Neural crest cell (in vitro differentiated cells): ENCODE results near the gene FAM81A. TPM values are rescaled to one million over a fixed set of nuclear protein-coding genes. Genes with fewer than 3 reads are reported as not detected.
"Not testable (repeated sequence)": the region's sequence is repeated elsewhere in the genome, so short reads cannot be mapped to it uniquely, and the experiment has no call there.

Experiments used
- DNase-seq: peaks from one replicate; pipeline ENCODE4 v3.0.0; 2021; ENCODE audit warnings: low read depth, mixed read lengths, low spot score
- H3K27ac Mint-ChIP-seq: one replicate; pipeline ENCODE4 v1.8.0; 2021; ENCODE audit warnings: mild to moderate bottlenecking, mixed read lengths; ENCODE audit not compliant: unreplicated experiment
- H3K27me3 Mint-ChIP-seq: 2 replicates; pipeline ENCODE4 v1.8.0; 2021; ENCODE audit warnings: low read depth, mild to moderate bottlenecking, mixed read lengths
- H3K36me3 Mint-ChIP-seq: 2 replicates; pipeline ENCODE4 v1.8.0; 2021; ENCODE audit warnings: low read depth, mild to moderate bottlenecking, mixed read lengths
- H3K4me1 Mint-ChIP-seq: 2 replicates; pipeline ENCODE4 v1.8.0; 2021; ENCODE audit warnings: mixed read lengths
- H3K4me3 Mint-ChIP-seq: one replicate; pipeline ENCODE4 v1.8.0; 2021; ENCODE audit warnings: mild to moderate bottlenecking, mixed read lengths
- H3K9me3 Mint-ChIP-seq: 2 replicates; pipeline ENCODE4 v1.8.0; 2021; ENCODE audit warnings: mixed read lengths
- CTCF ChIP-seq: fragments of 200-600 bp; sonication (generic); conservative IDR thresholded peaks from 2 replicates; pipeline ENCODE4 v1.5.0; 2021; ENCODE audit warnings: antibody characterized with exemption, mild to moderate bottlenecking
- total RNA-seq: library from RNA; stranded (reverse); gene quantifications from 2 replicates; pipeline ENCODE4 v1.2.1, GENCODE V29; 2021

Gene FAM81A
- total RNA-seq, 1 donor from 2014 or later, result 4.2 TPM

- Mint-ChIP-seq H3K27me3 (peaks cover 44% of the 10 kb centered on the region), H3K4me3 (no peak overlapping the region), H3K27ac (no peak overlapping the region), H3K9me3 (no peaks in the 10 kb centered on the region), H3K4me1 (no peaks in the 10 kb centered on the region), H3K36me3 (no peaks in the 10 kb centered on the region)
- TF ChIP-seq CTCF, result no peak
- no peak for DNase-seq
These were observed 13.4 kb upstream of the FAM81A start for GRCh38 chr15:59424616-59425015.

- not testable (repeated sequence) for H3K4me1 Mint-ChIP-seq, DNase-seq, H3K9me3 Mint-ChIP-seq, H3K27ac Mint-ChIP-seq, H3K36me3 Mint-ChIP-seq, H3K4me3 Mint-ChIP-seq
- peaks cover 29% of the 10 kb centered on the region for H3K27me3 Mint-ChIP-seq
These were observed 9.1 kb upstream of the FAM81A start for GRCh38 chr15:59428898-59429297.

DNA sequence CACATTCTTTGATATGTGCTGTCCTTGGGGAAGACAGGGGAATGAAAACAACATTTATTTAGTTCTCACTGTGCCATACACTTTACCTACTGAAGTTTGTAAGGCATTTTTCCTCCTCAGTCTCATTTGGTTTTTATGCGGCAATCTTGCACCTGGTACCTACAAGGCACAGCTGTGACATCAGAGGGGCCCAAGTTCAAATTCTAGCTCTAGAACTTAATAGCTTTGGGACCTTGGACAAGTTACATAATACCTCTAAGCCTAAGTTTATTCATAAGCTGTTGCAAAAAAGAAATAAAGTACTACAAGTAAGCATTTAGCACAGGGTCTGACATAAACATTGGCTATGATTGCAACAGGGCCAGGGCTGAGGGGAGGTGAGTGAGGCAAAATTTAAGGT, 5.6 kb upstream of the FAM81A start:
- Mint-ChIP-seq H3K4me3 (no peak overlapping the region), H3K4me1 (peaks cover 7% of the 10 kb centered on the region), H3K27ac (no peak overlapping the region), H3K27me3 (peaks cover 47% of the 10 kb centered on the region), H3K36me3 (no peaks in the 10 kb centered on the region), H3K9me3 (no peaks in the 10 kb centered on the region)
- no peak for DNase-seq
- TF ChIP-seq CTCF, result no peak

GRCh38 chr15:59434481-59434880, 3.5 kb upstream of the FAM81A start:
- H3K4me1 Mint-ChIP-seq, result peaks cover 19% of the 10 kb centered on the region
- H3K27me3 Mint-ChIP-seq, result peaks cover 64% of the 10 kb centered on the region
- H3K9me3 Mint-ChIP-seq, result no peaks in the 10 kb centered on the region
- H3K36me3 Mint-ChIP-seq, result no peaks in the 10 kb centered on the region
- TF ChIP-seq CTCF, result no peak
- no peak overlapping the region for H3K4me3 Mint-ChIP-seq
- DNase-seq, result no peak
- H3K27ac Mint-ChIP-seq, result no peak overlapping the region

- H3K4me3 Mint-ChIP-seq, result peak overlapping the region; percentile 91
- no peak for TF ChIP-seq CTCF
- no peaks in the 10 kb centered on the region for H3K36me3 Mint-ChIP-seq
- peaks cover 19% of the 10 kb centered on the region for H3K4me1 Mint-ChIP-seq
- no peak for DNase-seq
- H3K9me3 Mint-ChIP-seq, result no peaks in the 10 kb centered on the region
- no peak overlapping the region for H3K27ac Mint-ChIP-seq
- H3K27me3 Mint-ChIP-seq, result peaks cover 68% of the 10 kb centered on the region
These were observed 1.2 kb upstream of the FAM81A start for GRCh38 chr15:59436774-59437141.

DNA sequence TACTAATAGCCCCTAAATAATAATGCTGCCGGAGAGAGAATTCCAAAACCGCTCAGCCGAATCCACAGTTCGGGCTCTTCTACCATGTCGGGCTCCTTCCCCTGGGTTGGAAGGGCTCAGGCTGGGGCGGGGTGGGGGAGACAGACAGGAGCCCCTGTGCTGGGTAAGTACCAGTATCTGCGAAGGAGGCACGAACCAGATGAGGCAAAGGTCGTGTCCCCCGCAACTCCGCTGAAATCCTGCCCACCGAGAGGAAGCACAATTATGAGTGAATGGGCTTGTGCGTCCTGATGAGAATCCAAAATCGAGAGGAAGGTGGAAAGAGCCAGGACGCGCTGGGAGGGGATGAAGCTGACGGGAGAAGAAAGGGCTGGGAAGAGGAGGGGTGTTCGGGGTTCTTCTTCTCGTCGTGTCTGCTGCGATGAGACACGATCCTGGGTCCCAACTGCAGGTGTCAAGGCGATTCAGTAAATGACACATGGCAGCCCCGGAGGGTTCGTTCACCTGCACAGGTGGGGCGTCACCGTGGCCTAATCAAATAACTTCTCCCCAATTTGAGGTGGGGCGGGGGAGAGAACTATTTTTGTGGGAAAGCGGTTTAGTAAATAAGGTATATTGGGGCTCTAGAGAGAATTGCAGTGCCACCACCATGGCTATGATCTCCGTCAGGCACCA, 707 bp upstream of the FAM81A start:
- peaks cover 66% of the 10 kb centered on the region for H3K27me3 Mint-ChIP-seq
- no peaks in the 10 kb centered on the region for H3K36me3 Mint-ChIP-seq
- no peak for TF ChIP-seq CTCF
- H3K9me3 Mint-ChIP-seq, result no peaks in the 10 kb centered on the region
- H3K4me3 Mint-ChIP-seq, result peak overlapping the region; percentile 91
- no peak overlapping the region for H3K27ac Mint-ChIP-seq
- peaks cover 19% of the 10 kb centered on the region for H3K4me1 Mint-ChIP-seq
- DNase-seq, result no peak
